HG03039 (cell line): ENCODE data around the gene MANF.

Experiments used
- ATAC-seq: cut with Tn5 transposase; IDR thresholded peaks from one replicate; pipeline ENCODE4 v1.9.1; 2021; ENCODE audit warnings: mild to moderate bottlenecking, moderate library complexity; ENCODE audit not compliant: unreplicated experiment

Gene MANF

DNA sequence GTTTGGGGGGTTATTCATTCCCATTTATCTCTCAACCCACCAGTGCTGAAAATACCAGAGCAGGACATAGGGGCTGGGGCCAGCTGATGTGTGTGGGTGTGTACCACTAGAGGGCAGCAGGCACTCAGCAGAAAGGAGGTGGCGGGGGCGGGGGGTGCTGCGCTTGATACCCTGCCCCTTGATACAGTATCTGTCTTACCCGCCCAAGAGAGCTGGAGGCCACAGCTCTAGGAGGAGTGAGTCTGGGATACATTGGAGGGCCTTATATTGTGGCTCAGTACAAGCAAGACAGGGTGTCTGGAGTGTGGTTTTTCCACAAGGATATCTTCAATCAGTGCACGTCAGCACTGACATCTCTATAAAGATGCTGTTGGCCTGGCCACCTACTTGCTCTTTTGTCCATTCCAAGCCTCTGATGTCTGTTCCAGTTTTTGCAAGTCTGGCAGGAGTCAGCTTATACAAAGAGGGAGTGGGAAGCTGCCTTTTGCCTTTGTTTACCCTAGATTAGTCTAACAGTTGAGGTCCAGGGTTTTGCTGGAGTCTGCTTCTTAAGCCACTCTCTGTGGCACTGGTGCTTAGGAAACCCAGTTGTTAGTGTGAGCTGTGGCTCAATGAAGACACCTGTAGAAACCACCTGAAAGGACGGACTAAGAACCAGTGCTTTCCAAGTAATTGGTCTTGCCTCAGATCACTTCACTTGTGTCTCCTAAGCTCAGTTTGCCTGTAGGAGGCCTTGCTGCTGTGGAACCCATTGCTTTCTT is 4.5 kb downstream of the MANF start:
- no peak for ATAC-seq

DNA sequence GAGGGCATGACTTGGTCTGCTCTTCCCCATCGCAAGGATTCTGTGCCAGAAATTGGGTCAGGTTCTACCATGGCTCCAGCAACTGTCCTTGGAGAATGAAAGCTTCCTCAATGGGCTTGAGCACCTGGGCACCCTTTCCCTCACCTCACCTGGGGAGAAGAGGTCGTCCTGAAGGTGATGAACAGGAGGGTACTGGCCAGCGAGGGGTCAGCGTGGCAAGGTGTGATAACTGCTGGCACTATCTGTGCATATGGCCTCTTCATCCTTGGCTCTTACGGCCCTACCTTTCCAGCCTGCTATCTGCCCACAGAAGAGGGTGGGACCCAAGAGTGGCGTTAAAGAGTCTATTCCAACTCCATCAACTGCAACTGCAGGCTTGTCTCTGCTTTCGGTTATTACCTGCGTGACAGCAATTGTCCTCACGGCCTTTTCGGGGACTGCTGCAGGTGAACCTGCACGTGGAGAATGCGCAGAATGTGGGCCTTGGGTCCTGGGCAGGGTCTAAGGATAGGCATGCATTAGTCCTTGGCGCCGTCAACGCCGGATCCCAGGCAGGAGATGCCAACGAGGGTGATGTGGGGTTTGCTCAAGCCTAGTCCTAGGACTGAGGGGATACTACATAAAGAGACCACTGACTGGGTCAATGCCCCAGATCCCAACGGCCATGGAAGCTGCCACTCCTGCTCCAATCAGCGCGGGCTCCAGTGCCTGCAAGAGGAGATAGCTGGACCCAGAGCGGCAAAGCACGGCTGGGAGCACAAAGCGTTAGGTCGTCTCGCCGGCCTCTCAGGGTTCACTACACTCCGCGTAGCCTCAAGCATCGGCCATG is 5.4 kb downstream of the MANF start:
- ATAC-seq: no peak

- peak; percentile 85 for ATAC-seq
Measured at GRCh38 chr3:51391075-51391565, 6.0 kb downstream of the MANF start, which contains the start of gene RBM15B. TSS of gene RBM15B (plus strand) at chr3:51391285. CDS start at chr3:51391400, 115 bp downstream.

DNA sequence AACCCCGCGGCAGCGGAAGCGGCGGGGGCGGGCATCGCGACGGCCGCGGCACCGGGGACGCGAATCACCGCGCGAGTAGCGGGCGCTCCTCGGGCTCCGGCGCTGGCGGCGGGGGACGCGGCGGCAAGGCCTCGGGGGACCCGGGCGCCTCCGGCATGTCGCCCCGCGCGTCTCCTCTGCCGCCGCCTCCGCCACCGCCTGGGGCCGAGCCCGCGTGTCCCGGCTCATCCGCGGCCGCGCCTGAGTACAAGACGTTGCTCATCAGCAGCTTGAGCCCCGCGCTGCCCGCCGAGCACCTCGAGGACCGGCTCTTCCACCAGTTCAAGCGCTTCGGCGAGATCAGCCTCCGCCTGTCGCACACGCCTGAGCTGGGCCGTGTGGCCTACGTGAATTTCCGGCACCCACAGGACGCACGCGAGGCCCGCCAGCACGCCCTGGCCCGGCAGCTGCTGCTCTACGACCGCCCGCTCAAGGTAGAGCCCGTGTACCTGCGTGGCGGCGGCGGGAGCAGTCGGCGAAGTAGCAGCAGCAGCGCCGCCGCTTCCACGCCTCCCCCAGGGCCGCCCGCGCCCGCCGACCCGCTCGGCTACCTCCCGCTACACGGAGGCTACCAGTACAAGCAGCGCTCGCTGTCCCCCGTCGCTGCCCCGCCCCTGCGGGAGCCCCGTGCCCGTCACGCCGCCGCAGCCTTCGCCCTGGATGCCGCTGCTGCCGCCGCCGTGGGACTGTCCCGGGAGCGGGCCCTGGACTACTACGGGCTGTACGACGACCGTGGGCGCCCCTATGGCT is 6.7 kb downstream of the MANF start:
- peak; percentile 5 for ATAC-seq

DNA sequence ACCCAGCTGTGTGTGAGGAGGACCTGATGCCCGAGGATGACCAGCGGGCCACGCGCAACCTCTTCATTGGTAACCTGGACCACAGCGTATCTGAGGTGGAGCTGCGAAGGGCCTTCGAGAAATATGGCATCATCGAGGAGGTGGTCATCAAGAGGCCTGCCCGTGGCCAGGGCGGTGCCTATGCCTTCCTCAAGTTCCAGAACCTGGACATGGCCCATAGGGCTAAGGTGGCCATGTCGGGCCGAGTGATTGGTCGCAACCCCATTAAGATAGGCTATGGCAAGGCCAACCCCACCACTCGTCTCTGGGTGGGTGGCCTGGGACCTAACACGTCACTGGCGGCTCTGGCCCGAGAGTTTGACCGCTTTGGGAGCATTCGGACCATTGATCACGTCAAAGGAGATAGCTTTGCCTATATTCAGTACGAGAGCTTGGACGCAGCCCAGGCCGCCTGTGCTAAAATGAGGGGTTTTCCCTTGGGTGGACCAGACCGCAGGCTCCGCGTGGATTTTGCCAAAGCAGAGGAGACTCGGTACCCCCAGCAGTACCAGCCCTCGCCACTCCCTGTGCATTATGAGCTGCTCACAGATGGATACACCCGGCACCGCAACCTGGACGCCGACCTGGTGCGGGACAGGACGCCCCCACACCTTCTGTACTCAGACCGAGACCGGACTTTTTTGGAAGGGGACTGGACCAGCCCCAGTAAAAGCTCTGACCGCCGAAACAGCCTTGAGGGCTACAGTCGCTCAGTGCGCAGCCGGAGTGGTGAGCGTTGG is 7.5 kb downstream of the MANF start:
- ATAC-seq: no peak

DNA sequence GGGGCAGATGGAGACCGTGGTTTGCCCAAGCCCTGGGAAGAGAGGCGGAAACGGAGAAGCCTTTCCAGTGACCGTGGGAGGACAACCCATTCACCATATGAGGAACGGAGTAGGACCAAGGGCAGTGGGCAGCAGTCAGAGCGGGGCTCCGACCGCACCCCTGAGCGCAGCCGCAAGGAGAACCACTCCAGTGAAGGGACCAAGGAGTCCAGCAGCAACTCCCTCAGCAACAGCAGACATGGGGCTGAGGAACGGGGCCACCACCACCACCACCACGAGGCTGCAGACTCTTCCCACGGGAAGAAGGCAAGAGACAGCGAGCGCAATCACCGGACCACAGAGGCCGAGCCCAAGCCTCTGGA is 8.0 kb downstream of the MANF start:
- ATAC-seq: no peak

DNA sequence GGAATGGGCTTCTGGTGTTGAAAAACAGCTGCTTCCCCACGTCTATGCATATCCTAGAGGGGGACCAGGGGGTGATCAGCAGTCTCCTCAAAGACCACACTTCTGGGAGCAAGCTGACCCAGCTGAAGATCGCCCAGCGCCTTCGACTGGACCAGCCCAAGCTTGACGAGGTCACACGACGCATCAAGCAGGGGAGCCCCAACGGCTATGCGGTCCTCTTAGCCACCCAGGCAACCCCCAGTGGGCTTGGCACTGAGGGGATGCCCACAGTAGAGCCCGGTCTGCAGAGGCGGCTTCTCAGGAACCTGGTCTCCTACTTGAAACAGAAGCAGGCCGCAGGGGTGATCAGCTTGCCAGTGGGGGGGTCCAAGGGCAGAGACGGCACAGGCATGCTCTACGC is 8.5 kb downstream of the MANF start:
- no peak for ATAC-seq

GRCh38 chr3:51394541-51394940 is 9.4 kb downstream of the MANF start:
- ATAC-seq: no peak

GRCh38 chr3:51395493-51396213 is 10.6 kb downstream of the MANF start:
- ATAC-seq: no peak

DNA sequence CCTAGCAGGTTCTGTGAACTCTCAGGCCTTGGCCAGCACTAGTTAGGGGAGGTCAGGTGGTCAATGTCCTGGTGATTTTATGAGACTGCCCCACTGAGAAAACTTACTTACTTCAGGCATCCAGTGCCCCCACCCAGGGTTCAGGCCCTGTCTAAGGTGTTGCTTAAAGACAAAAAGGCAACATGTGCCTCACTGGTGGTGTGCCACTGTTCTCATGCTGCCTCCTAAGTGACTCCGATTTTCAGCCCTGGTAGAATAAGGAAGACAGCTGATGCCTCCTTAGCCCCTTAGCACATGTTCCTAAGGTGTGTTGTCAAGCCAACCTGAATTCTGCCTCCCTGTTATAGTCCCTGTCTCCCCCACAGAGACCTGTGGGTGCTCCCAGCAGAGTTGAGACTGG is 11.3 kb downstream of the MANF start:
- no peak for ATAC-seq

DNA sequence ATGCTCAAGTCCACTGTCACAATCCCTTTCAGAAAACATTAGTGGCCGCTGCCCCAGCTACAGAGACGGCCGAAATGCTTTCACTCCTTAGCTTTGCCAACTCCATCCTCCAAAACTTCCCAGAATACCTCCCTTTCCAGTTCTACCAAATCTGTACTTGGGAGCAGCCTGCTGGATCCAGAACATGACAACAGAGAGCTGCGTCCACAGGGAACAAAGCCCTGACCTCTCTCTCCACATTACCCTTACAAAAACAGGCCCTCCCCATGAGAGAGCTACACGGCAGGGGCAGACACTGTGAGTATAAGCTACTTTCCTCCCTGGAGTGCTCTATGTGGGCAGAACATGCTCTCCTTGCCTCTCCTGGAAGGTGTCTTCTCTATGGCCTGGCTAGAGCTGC is 12.3 kb downstream of the MANF start:
- ATAC-seq: no peak

DNA sequence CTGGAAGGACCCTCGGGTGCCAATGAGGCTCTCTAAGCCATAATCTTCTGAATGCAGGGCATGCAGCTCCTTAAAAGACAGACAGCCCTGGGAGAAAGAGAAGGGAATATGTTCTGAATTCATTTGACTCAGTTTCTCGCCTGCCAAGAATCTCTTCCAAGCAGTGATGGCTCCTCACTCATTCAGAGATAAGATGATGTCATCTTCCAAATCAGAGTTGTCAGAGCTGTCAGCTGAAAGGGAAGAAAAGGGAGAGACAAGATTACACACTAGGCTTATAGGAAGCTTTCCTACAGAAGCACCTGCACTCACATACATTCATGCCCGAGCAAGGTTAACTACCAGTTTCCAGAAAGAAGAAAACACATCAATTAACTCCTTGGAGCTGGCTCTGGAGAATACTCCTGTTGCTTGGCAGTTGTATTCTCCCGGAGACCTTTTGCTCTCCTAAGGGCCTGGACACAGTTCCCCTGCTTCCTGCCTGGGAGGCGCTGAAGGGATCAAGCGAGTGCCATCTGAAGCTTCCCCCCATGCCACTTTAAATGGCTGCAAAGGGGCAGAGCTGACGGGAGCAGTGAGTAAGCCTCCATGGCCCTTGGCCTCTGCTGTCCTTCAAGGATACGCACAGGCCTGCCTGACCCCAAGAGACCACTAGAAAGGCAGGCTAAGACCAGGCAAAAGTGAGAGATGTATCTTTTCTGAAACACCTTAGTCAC is 13.7 kb downstream of the MANF start:
- ATAC-seq: no peak

DNA sequence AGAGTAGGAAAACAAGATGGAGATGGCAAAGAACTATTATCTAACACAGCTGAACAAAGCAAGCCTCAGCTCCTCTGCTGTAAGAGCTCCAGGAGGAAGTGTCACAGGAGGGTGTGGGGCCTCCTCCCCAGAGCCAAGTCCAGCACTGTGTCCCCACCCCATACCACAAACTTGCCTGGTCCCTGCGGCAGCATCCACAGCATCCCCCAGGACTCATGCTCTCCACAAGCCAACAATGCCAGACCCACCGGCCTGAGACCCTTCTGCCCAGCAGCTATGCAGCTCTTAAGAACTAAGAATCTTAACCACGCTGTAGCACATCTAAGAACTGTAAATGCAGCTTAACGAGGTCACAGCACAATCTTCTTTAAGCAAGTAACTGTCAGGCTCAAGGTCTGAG is 15.1 kb downstream of the MANF start:
- no peak for ATAC-seq

DNA sequence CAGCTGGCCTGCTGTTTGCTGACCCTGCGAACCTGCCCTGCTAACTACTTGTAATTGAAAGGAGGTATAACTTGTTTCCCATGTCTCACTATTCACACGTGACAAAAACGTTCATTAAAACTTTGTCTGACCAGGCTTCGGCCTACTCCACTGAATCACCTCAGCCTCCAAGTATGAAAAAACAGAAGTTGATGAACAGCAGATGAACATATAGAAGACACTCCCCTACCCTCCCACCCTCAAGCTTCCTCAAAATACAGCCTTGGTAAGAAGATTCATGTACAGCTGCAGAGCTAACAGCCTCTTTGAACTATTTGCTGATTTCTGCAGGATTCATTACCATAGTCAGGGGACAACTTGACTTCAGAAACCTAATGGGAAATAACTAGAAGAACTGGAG is 16.6 kb downstream of the MANF start:
- no peak for ATAC-seq

- ATAC-seq: no peak
Measured at GRCh38 chr3:51403675-51404074, 18.6 kb downstream of the MANF start.

DNA sequence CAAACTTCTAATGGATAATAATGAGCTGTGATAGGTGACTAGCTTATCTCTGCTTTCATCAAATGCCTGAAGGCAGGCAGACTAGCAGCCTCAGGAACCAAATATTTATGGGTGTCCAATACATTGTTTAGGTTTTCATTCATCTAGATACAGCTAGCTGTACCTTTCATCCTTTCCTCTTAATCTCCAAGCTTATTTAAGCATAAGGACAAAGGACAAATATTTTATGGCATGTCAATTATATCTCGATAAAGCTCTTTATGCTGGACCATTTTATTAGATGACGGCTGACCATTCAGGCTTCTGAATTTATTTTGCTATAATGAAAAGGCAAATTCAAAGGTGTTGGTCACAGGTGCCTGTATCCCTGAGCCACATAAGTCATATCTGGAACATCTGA is 22.9 kb downstream of the MANF start:
- ATAC-seq: no peak

DNA sequence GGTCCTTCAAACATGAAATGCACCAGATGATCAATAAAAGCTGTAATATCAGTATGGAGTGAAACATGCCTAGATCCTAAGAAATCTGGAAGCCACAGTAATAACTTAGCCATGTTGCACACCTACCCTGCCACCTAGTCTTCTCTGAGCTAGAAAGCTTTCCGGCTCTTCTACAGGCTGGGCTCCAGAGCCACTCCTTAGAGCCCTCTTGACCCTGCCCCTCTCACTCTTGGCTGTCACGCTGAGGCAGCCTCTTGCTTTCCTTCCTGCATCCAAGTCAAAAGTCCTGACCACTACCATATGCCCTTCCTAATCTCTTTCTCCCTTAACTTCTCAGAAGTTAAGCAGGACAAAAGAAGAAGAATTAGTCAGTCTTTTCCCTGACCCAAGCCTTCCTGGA is 23.7 kb downstream of the MANF start:
- no peak for ATAC-seq

DNA sequence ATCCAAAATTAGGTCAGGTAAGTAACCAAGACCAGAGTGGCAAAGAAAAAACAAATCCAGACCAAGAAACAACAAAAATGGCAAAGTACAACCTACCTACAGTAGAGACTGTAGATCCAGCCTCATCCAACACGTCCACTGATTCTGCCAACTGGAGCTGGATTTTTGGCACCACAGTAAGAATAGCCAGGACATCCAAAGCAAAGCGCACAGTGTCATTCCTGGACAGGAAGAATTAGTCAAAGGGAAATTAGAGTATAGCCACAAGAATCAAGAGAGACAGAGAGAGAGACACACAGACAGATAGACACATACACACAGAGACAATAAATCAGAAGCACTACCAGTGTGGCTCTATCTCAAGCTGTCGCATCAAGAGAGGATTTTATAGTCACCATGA is 37.1 kb downstream of the MANF start:
- ATAC-seq: no peak

DNA sequence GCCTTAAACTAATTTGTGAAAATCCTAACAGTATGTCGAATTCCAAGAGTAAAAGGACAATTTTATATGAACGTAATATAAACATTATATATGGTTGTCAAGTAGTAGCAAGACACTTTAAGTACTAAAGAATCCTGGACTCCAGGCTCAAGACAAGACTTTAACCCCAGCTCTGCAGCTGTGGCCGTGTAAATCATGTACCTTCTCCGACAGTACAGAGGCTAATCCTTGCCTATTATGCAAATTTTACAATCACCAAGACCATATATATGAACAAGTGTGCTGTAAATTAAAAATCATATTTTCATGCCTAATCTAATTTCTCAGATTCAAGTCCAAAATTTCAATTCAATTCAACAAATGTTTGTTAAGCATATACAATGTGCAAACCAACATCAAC is 41.8 kb downstream of the MANF start:
- ATAC-seq: no peak
